Aorta (tissue), 5 donors: ENCODE results near the gene G6PC2. TPM values are rescaled to one million over a fixed set of nuclear protein-coding genes. Genes with fewer than 3 reads are reported as not detected.

Experiments
- ATAC-seq: fragments of 200-7000 bp; cut with Tn5 transposase; one replicate; pipeline ENCODE4 v1.9.1; 2022; ENCODE audit warnings: moderate library complexity; ENCODE audit not compliant: low FRiP score
- DNase-seq, 2 donors: peaks; one replicate each; pipeline ENCODE4 v3.0.0-alpha.2; 2020
- H3K27ac ChIP-seq, 2 donors: one replicate each; pipeline ENCODE4 v1.5.1; 2013; ENCODE audit warnings: low read length in 2 of 2, mild to moderate bottlenecking in 2 of 2, moderate library complexity in 2 of 2, control low read depth in 1 of 2, inconsistent platforms in 1 of 2, low read depth in 1 of 2
- H3K27me3 ChIP-seq, 2 donors: one replicate each; pipeline ENCODE4 v1.6.1; 2013; ENCODE audit warnings: control low read depth in 1 of 2, low read length in 1 of 2, mild to moderate bottlenecking in 1 of 2, moderate library complexity in 1 of 2; ENCODE audit not compliant: insufficient read depth in 2 of 2, control insufficient read depth in 1 of 2
- H3K36me3 ChIP-seq, 2 donors: one replicate each; pipeline ENCODE4 v1.6.1; 2013; ENCODE audit warnings: control low read depth in 1 of 2, low read length in 1 of 2, mild to moderate bottlenecking in 1 of 2; ENCODE audit not compliant: insufficient read depth in 2 of 2, control insufficient read depth in 1 of 2
- H3K4me1 ChIP-seq, 2 donors: one replicate each; pipeline ENCODE4 v1.6.1; 2013; ENCODE audit warnings: low read length in 2 of 2, control low read depth in 1 of 2, mild to moderate bottlenecking in 1 of 2, moderate library complexity in 1 of 2; ENCODE audit not compliant: insufficient read depth in 2 of 2, control insufficient read depth in 1 of 2
- H3K4me3 ChIP-seq, 2 donors: one replicate each; pipeline ENCODE4 v1.5.1; 2013; ENCODE audit warnings: low read length in 2 of 2, control low read depth in 1 of 2, mild to moderate bottlenecking in 1 of 2
- H3K9me3 ChIP-seq: one replicate; pipeline ENCODE4 v1.6.1; 2013; ENCODE audit warnings: mild to moderate bottlenecking, low read length; ENCODE audit not compliant: control insufficient read depth
- WGBS, 2 donors: extraction: QIAGEN DNeasy Blood & Tissue Kit; methylation state at CpG; one replicate each; pipeline ENCODE4 v1.1.7; 2013; 5-methylcytosine and 5-hydroxymethylcytosine counted together
- intact Hi-C, 2 donors: fragments of 100-400 bp; cut with DNase I; formaldehyde crosslinking; loops; one replicate each; pipeline versions ENCODE4 v1.14.2 to v1.15.0; 2022
- polyA plus RNA-seq, 2 donors: library from polyadenylated mRNA; stranded (reverse); fragments of 200-250 nt; gene quantifications; one replicate each; pipeline ENCODE4 v1.2.3, GENCODE V29; 2013
- total RNA-seq, 2 donors: library from RNA; stranded (reverse); fragmentation: NEBNext Ultra II Directional; extraction: Animal tissue kit (Norgen Biotek cat#: 25700); gene quantifications; one replicate each; pipeline ENCODE4 v1.2.1, GENCODE V29; 2021
- donor health status: healthy with polysubstance abuse.
- donor health status: Bipolar disorder and iron deficiency.
- donor health status: DM: no; HTN: no; CAD: no.
- donor health status: DM: no; HTN: no; CAD: no.
- donor health status: DM: yes; HTN: yes; CAD: no.

The G6PC2 gene
- total and polyA plus RNA-seq, 4 donors = 0.23 TPM; not detected in 3

DNA sequence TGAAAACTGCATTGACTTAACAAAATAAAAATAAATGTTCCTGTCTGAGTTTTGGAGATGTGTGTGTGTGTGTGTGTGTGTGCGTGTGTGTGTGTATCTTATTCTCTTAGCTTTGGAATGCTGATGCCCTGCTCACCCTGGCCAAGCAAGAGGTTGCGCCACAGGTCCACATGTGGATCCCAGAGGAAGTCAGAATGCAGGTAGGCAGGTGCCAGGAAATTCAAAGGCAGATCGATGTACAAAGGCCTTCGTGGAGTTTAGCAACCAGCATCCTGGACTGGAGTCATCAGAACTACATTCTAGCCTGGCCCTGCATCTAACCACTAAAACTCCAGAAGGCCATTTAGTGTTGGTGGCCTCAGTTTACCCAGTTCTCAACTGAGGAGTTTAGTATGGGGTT is 12.4 kb downstream of the G6PC2 start:
- intact Hi-C loops = loop anchor here in 1 of 2 donors (10.0 kb wide), 1 partner anchor 559 kb away; no protein-coding TSS in a partner anchor
- Histone ChIP-seq H3K27me3 (peaks cover 0 to 3% of the 10 kb centered on the region in 2 donors), H3K36me3 (no peaks in the 10 kb centered on the region), H3K9me3 (no peaks in the 10 kb centered on the region), H3K4me1 (no peaks in the 10 kb centered on the region), H3K27ac (no peak overlapping the region), H3K4me3 (no peak overlapping the region)
- ATAC-seq = no peak
- WGBS, 2 donors = 91 to 93% methylated on average over 4 of the region's 4 CpGs
- no peak for DNase-seq

DNA sequence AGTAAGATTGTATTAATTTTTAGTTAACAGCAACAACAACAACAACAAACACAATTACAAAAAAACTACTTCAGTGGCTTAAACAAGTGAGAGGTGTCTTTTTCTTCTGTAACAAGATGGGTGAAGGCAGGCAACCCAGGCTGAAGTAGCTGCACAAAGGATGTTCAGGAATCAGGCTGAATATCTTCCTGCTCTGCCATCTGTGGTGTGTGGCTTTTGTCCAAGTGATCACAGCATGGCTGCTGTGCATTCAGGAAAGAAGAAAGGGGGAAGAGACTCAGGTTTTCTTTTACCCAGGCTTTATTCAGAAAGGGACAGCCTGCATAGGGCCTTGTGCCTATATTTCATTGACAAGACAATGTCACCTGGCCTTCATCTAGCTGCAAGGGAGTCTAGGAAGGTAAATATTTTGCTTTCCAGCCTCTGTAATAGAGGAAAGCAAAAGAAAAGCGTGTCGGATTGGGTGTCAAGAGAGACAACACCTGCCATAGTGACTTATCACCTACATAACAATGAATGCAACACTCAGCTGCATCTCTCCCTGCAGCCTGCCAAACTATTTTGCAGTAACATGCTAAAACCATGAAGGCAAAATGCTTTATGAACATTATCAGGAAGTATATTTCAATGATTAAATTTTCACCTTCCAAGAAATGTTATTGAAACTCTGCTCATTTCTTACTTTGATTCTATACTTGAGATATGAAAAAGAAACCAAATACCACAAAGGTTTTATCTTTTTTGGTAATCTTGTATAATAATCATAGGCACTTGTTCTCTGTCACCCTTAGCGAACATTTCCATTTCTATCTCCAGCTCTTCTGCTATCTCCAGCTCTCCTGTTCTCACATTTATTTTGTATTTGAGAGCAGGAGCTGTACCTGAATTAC is 14.6 kb downstream of the G6PC2 start:
- Histone ChIP-seq H3K36me3 (no peaks in the 10 kb centered on the region), H3K4me3 (no peak overlapping the region), H3K9me3 (no peaks in the 10 kb centered on the region), H3K27ac (no peak overlapping the region), H3K27me3 (no peaks in the 10 kb centered on the region), H3K4me1 (no peaks in the 10 kb centered on the region)
- DNase-seq (no peak), ATAC-seq (no peak)
- 95 to 96% methylated on average over 3 of the region's 3 CpGs for WGBS, 2 donors
- intact Hi-C loops = loop anchor here in 1 of 2 donors (10.0 kb wide), 1 partner anchor 561 kb away; no protein-coding TSS in a partner anchor

DNA sequence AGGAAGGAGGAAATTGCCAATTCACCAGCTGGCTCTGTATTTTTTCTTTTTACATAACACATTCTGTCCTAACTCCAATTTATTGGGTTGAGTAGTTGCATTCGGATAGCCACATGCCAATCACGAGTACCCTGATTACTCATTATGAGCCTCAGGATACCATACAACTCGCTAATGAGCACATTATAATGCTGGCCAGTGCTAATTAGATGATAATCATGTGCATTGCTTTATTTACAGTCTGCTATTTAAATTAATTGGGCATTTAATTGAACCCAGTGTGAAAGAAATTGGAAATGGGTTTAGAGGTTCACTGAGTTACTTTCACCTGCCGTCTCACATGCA is 15.2 kb downstream of the G6PC2 start:
- no peaks in the 10 kb centered on the region for H3K9me3 ChIP-seq
- H3K4me3 ChIP-seq = no peak overlapping the region
- intact Hi-C loops = loop anchor here in 1 of 2 donors (10.0 kb wide), 1 partner anchor 562 kb away; no protein-coding TSS in a partner anchor

DNA sequence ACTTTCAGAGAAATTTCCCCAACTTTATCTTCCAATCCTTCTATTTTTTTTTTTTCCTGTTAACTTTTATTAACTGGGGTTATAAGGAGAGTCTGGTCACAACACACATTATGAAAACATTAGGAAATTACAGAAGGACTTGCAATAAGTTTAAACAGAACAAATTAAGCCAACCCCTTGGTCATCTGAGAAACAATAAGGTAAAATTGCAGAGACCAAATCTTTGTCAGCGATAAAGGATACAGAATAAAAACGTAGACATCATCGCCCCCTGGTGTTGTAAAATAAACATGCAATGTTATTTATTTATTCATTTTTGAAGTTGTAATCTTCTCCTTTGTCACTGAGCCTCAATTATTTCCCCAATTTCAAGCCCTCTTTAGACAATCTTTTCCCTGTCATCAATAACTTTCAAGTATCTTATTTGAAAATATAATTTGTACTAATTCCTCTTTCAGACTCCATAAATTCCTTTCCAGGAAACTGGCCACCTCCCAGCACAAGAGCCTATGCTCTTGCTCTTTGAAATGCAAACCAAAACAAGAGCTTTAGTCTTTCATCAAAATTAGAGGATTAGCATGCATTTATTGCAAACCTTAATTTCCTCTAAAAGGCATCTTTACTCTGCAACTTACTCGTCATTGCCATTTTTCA is 19.5 kb downstream of the G6PC2 start:
- Histone ChIP-seq H3K4me1 (no peaks in the 10 kb centered on the region), H3K27ac (no peak overlapping the region), H3K4me3 (no peak overlapping the region), H3K9me3 (no peaks in the 10 kb centered on the region), H3K27me3 (no peaks in the 10 kb centered on the region), H3K36me3 (no peaks in the 10 kb centered on the region)
- DNase-seq (no peak), ATAC-seq (no peak)
- WGBS, 2 donors = 26 to 29% methylated on average over 4 of the region's 4 CpGs
- intact Hi-C loops = loop anchor here (10.0 kb wide), 2 partner anchors 336 to 576 kb away; no protein-coding TSS in a partner anchor

More for the DNA sequence above, 15.2 kb downstream of the G6PC2 start:
- ATAC-seq (no peak), DNase-seq (no peak)
- 92 to 95% methylated on average over 4 of the region's 4 CpGs for WGBS, 2 donors
- no peaks in the 10 kb centered on the region for H3K36me3 ChIP-seq
- H3K27ac ChIP-seq = no peak overlapping the region
- H3K27me3 ChIP-seq = no peaks in the 10 kb centered on the region
- no peaks in the 10 kb centered on the region for H3K4me1 ChIP-seq

DNA sequence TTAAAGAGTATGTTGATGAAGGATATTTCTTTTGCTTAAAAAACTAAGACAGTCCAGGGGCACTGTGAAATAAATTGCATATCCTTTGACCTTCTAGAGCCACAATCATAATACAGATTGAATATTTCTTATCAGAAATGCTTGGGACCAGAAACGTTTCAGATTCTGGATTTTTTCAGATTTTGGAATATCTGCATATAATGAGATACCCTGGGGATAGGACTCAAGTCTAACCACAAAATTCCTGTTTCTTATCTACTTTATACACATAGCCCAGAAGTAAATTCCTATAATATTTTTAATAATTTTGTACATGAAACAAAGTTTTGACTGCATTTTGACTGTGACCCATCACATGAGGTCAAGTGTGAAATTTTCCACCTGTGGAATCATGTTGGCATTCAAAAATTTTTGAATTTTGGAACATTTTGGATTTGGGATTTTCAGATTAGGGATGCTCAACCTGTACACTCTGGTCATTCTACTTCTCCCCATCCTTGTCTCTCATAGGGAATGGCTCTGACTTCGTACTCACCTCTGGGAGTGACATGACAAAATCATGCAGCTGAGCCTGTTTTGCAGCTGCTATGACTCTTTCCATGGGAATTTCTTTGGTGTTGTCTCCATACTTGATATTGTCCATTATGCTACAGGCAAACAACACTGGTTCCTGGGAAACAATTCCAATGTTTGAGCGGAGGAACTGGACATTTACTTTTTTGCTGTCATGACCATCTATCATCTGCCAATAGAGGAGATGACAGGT is 25.7 kb downstream of the G6PC2 start:
- H3K4me1 ChIP-seq = no peaks in the 10 kb centered on the region
- ATAC-seq = no peak
- WGBS, 2 donors = 70 to 73% methylated on average over 3 of the region's 3 CpGs
- H3K27ac ChIP-seq = no peak overlapping the region
- no peaks in the 10 kb centered on the region for H3K9me3 ChIP-seq
- no peak overlapping the region for H3K4me3 ChIP-seq
- intact Hi-C loops = loop anchor here (10.0 kb wide), 2 partner anchors 342 to 582 kb away; no protein-coding TSS in a partner anchor
- no peaks in the 10 kb centered on the region for H3K36me3 ChIP-seq
- DNase-seq = no peak
- peaks cover 0 to 2% of the 10 kb centered on the region in 2 donors for H3K27me3 ChIP-seq

DNA sequence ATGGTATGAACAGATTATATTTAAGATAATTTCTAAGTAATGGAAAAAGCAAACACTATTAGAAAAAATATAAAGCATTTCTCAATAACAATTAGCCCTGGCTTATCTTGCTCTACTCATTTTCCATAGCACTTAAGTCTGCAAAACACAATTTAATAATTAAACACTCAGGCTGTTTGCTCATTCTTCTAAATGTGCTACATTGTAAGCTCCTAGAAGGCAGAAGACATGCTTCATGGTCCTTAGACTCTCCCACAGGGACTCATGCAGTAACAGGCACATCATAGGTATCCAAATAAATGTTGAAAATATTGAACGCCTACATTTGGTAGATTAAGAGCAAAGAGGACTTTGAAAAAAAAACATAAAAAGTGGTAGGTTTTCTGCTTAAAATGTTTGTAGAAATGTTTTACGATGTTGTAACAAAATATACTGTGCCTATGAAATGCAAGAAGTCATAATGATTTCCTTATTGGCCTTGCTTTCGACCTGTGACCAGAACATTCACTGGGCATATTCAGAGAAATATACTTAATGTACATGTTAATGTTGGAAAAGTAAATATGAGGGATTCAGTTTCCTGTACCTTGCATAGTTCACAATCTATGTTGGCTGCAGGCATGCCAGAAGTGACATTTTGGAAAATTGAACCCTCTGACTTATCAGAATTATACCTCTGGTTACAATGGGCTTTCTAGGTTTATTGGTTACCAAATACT is 27.2 kb downstream of the G6PC2 start:
- Histone ChIP-seq H3K4me1 (no peaks in the 10 kb centered on the region), H3K27ac (no peak overlapping the region), H3K36me3 (no peaks in the 10 kb centered on the region), H3K27me3 (peaks cover 0 to 2% of the 10 kb centered on the region in 2 donors), H3K4me3 (no peak overlapping the region), H3K9me3 (no peaks in the 10 kb centered on the region)
- ATAC-seq (no peak), DNase-seq (no peak)
- intact Hi-C loops = loop anchor here (10.0 kb wide), 2 partner anchors 343 to 583 kb away; no protein-coding TSS in a partner anchor
- whole genome bisulfite sequencing, 2 donors = 64 to 74% methylated on average over 3 of the region's 3 CpGs

DNA sequence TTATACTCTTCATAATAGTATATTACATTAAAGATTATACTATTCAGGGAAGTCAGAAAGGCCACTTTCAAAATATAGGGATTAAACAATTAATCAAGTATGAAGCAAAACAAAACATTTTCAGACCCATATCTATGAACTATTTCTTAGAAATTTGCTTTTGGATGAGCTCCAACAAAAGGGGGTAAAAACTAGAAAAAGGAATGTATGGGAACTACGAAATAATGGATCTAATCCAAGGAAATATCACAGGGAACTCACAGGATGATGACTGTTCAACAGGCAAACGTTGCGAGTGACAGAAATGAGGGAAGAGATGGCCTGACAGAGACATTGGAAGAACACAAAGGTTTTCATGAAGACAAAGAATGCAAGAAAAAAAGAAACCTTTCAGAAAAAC is 27.9 kb downstream of the G6PC2 start:
- no peak overlapping the region for H3K27ac ChIP-seq
- no peaks in the 10 kb centered on the region for H3K9me3 ChIP-seq
- no peaks in the 10 kb centered on the region for H3K4me1 ChIP-seq
- DNase-seq (no peak), ATAC-seq (no peak)
- intact Hi-C loops = loop anchor here (10.0 kb wide), 2 partner anchors 344 to 584 kb away; no protein-coding TSS in a partner anchor
- 30 to 35% methylated on average over 3 of the region's 3 CpGs for WGBS, 2 donors
- peaks cover 0 to 2% of the 10 kb centered on the region in 2 donors for H3K27me3 ChIP-seq
- H3K36me3 ChIP-seq = no peaks in the 10 kb centered on the region
- no peak overlapping the region for H3K4me3 ChIP-seq

DNA sequence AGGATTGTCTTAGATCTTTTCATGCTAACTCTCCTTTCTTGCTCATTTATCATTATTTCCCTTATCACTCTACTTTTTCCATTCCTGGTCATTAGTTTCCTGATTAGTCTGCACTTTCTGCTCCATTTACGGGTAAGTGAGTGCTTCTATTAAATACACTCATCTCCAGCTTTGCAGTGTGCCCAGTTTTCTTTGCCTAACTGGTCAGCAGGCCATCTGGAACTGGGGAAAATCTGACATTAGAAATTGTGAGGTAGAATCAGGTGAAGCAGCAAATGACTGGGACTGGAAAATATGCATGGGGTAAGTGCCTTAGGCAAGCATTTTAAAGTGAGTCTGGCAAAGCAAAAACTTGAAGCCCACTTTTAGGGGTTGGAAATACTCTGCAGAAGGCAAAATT is 29.2 kb downstream of the G6PC2 start:
- ATAC-seq (no peak), DNase-seq (no peak)
- no peak overlapping the region for H3K27ac ChIP-seq
- intact Hi-C loops = no loop called here
- peaks cover 0 to 3% of the 10 kb centered on the region in 2 donors for H3K27me3 ChIP-seq
- H3K4me3 ChIP-seq = no peak overlapping the region
- no peaks in the 10 kb centered on the region for H3K4me1 ChIP-seq
- WGBS, 2 donors = 41 to 50% methylated on average over 1 of the region's 1 CpG
- no peaks in the 10 kb centered on the region for H3K9me3 ChIP-seq
- H3K36me3 ChIP-seq = no peaks in the 10 kb centered on the region
